ENCODE results near the gene ARL6. TPM values are rescaled to one million over a fixed set of nuclear protein-coding genes. Genes with fewer than 3 reads are reported as not detected.

Gene ARL6
- total and polyA plus RNA-seq, 2 donors (not counting 3 experiments of a cell fraction or from before 2014, with no cell fraction given) = 3.6 to 5.8 TPM

DNA sequence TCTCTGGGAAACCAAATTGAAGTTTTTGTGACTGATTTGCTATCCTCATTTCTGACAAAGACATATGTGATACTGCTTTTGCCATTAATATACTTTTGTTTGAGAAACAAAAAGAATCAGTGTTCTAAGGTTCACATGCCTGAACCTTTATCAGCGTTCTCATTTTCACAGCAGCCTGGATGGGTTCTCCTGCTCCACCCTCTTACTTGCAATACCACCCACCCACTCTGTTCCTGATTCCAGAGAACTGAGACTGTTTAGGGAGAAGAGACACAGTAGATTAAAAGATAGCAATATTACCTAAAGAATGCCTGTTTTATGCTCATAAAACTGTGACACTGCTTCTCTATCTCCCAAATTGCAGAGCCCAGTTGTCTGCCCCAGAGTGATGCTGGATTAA lies 25.8 kb upstream of the ARL6 start:
- Histone ChIP-seq H3K9ac (replicated peaks; ENCODE audit: extremely low read depth, insufficient read depth, low read length) (no peak overlapping the region), H3K4me2 (ENCODE audit: insufficient read depth, low read length) (no peak overlapping the region), H3K4me1 (ENCODE audit: control insufficient read depth, extremely low read depth, insufficient read depth, low read length) (peaks cover 2% of the 10 kb centered on the region), H2AFZ (ENCODE audit: low read depth, low read length) (no peak overlapping the region), H3K9me1 (replicated peaks; ENCODE audit: control insufficient read depth, extremely low read depth, insufficient read depth, low read length) (no peaks in the 10 kb centered on the region), H3K79me2 (ENCODE audit: control insufficient read depth, insufficient read depth, low read length) (no peaks in the 10 kb centered on the region), H3K4me3 (replicated peaks in 1 of 3; ENCODE audit: insufficient read depth in 1 of 3, low read depth in 1 of 3, low read length in 3 of 3) (no peak overlapping the region), H3K9me3 (replicated peaks; ENCODE audit: control insufficient read depth, insufficient read depth, low read length) (no peaks in the 10 kb centered on the region), H3K36me3 (ENCODE audit: control insufficient read depth in 2 of 2, extremely low read depth in 1 of 2, insufficient read depth in 2 of 2, low read length in 2 of 2) (no peaks in the 10 kb centered on the region), H4K20me1 (replicated peaks; ENCODE audit: control insufficient read depth, extremely low read depth, insufficient read depth, low read length) (no peaks in the 10 kb centered on the region), H3K27ac (ENCODE audit: insufficient read depth, low read depth, low read length) (no peak overlapping the region), H3K27me3 (ENCODE audit: control insufficient read depth in 2 of 2, insufficient read depth in 2 of 2, low read length in 2 of 2) (peaks cover 6% of the 10 kb centered on the region in 2 experiments)
- no peak for TF ChIP-seq GATA2 (IDR thresholded peaks at IDR 0.05; ENCODE audit: insufficient read depth, insufficient read length, low read depth, low read length)
- TF ChIP-seq FOS (IDR thresholded peaks at IDR 0.05; ENCODE audit: borderline replicate concordance, insufficient read depth, low read length) = no peak
- TF ChIP-seq POLR2AphosphoS5 (IDR thresholded peaks at IDR 0.05; ENCODE audit: insufficient read depth, low read depth, low read length) = no peak
- no peak for TF ChIP-seq POLR2A (IDR thresholded peaks at IDR 0.05; ENCODE audit: low read depth, low read length)
- TF ChIP-seq JUN (IDR thresholded peaks at IDR 0.05; ENCODE audit: borderline replicate concordance, insufficient read depth, insufficient read length, low read depth) = no peak
- TF ChIP-seq EZH2 (IDR thresholded peaks at IDR 0.05; ENCODE audit: borderline replicate concordance, low read depth, low read length, severe bottlenecking) = no peak
- TF ChIP-seq, protein P1, sequence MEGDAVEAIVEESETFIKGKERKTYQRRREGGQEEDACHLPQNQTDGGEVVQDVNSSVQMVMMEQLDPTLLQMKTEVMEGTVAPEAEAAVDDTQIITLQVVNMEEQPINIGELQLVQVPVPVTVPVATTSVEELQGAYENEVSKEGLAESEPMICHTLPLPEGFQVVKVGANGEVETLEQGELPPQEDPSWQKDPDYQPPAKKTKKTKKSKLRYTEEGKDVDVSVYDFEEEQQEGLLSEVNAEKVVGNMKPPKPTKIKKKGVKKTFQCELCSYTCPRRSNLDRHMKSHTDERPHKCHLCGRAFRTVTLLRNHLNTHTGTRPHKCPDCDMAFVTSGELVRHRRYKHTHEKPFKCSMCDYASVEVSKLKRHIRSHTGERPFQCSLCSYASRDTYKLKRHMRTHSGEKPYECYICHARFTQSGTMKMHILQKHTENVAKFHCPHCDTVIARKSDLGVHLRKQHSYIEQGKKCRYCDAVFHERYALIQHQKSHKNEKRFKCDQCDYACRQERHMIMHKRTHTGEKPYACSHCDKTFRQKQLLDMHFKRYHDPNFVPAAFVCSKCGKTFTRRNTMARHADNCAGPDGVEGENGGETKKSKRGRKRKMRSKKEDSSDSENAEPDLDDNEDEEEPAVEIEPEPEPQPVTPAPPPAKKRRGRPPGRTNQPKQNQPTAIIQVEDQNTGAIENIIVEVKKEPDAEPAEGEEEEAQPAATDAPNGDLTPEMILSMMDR (IDR thresholded peaks at IDR 0.05; ENCODE audit: extremely low read depth in 1 of 2, insufficient read depth in 1 of 2, low read depth in 1 of 2, low read length in 2 of 2) = no peak
- no peak for TF ChIP-seq MAX (IDR thresholded peaks at IDR 0.05; ENCODE audit: insufficient read depth, insufficient read length)
- no peak for TF ChIP-seq MYC (IDR thresholded peaks at IDR 0.05; ENCODE audit: low read depth, low read length)
- DNase-seq (ENCODE audit: low read depth, low spot score) = no peak
- dilution Hi-C loops (cut with MboI; ENCODE audit: extremely low pct_ligation_motif_present, low sequenced_read_pairs) (no loop called here), intact Hi-C loops (cut with micrococcal nuclease) (no loop called here)
- BruUV-seq (replicated peaks) = no TSS peak
- no peak for FAIRE-seq
- ChIA-PET POLR2A (no interaction called here), CTCF (no interaction called here)

All from endothelial cell of umbilical vein (primary cell).